Activated CD8-positive, alpha-beta memory T cell treated with anti-CD3 and anti-CD28 coated beads for 4 hours (primary cell): ENCODE data around the gene ANKRD33.

ENCODE experiments used
- DNase-seq, 2 donors: peaks; one replicate each; pipeline ENCODE4 v3.0.0-alpha.2; 2020; ENCODE audit warnings: low read depth in 2 of 2

ANKRD33 gene

DNA sequence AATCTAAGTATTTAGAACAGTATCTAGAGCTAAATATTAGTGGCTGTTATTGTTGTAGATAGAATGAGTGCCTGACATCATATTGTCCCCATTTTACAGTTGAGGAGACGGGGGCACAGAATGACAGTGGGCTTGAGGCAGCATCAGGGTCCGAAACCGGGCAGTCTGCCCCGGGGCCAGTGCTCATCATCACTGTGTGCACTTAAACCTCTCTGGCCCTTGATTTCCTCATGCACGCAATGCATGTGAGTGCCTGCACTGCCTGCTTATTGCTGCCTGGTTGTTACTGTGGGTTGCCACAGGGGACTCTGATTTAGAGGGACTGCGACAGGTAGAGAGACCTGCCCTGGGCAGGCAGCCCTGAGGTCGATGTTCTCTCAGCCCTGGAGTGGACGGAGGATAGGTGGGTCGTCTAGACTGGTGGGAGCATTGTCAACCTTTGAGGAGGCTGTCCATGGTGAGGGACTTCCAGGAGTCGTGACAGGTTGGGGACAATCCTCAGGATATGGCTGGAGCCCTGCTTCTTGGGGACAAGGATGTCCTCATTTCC lies 29.2 kb downstream of the ANKRD33 start:
- DNase-seq = no peak

DNA sequence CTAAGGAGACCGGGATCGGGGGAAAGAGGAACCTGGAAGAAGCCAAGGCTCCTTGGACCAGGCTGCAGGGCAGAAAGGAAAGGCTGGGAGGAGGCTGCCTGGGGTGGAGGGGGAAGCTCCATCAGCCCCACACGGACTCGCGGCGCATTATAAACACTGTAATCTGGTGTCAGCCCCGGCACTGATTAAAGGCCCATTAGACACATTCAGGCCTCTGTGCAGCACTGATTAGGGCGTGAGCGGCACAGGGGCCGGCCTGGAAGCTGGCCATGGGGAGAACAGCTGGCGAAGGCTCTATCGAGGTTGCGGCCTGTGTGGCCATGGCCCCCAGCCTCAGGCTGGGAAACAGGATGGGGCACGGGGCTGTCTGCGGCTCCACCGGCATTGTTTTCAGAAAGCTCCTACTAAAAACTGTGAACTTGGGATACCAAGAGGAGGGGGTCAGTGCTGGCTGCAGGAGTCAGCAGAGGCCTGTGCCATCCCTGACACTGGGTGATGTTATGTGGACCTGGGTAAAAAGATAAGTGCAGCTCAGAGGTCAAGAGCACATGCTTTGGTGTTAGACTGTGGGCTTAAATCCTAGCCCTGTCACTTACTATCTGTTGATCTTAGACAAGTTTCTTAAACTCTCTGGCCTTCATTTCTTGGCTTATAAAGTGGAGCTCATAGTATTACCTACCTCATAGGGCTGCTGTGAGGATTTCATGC lies 30.0 kb downstream of the ANKRD33 start:
- no peak for DNase-seq

DNA sequence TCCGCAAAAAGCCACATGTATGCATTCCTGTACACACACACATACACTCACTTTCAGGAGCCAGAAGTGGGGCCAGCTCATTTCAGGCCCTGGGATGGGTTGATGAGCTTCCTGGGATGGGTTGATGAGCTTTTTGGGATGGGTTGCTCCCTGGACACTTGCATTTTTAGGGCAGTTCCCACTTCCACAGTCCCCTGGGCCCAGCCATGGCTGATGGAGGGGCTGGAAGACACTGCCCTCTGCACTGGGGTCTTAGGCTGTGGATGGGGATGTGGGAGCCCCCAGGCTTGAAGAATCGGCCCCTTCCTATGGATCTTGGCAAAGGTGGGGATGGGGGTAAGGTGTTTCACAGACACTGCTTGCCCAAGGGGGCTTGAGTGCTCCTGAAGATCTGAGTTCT lies 32.1 kb downstream of the ANKRD33 start:
- DNase-seq = no peak

DNA sequence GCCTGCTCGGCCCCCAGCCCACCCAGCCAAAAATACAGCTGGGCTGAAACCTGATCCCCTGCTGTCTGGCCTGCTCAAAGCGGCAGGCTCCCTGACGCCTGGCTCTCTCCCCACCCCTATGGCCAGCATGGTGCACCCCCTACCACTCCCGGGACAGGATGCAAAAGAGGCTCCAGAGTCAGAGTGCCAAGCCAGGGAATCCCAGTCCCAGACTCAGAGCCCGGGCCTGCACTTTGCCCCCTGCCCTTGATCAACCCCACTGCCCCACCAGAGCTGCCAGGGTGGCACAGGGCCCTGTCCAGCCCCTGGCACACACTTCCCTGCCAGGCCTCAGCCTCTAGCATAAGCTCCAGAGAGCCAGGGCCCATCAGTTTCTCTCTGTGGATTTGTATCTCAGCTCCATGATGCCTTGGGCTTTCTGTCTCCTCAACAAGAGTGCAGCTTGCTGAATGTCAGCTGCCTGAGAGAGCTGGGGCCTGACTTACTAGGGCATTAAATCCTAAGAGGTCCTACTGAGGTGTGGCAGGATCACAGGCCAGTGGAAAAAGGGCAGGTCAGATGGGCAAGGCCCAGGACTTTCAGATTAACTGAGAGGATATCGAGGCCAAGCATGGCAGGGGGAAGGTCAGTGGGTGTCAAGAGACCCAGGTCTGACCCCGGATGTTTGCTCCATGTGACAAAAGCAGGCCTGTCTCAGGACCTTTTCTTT lies 33.3 kb downstream of the ANKRD33 start:
- no peak for DNase-seq

DNA sequence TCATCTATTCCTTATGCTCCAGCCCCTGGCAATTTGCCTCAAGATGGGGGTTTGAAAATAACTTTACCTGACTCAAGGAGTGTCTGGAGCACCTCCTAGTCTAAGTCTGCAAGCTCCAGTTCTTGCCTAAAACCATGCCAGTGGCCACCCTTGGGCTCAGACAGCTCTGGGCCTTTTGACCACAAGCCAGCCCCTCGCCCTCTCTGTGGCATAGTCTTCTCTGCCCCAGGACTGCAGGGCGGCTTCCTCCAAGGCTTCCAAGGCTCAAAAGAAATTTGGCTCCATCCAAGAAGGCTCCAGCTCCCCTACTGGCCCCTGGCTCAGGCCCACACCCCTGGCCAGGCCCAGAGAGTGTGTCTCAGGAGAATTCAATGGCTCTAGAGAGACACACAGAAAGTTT lies 34.2 kb downstream of the ANKRD33 start:
- DNase-seq = no peak

DNA sequence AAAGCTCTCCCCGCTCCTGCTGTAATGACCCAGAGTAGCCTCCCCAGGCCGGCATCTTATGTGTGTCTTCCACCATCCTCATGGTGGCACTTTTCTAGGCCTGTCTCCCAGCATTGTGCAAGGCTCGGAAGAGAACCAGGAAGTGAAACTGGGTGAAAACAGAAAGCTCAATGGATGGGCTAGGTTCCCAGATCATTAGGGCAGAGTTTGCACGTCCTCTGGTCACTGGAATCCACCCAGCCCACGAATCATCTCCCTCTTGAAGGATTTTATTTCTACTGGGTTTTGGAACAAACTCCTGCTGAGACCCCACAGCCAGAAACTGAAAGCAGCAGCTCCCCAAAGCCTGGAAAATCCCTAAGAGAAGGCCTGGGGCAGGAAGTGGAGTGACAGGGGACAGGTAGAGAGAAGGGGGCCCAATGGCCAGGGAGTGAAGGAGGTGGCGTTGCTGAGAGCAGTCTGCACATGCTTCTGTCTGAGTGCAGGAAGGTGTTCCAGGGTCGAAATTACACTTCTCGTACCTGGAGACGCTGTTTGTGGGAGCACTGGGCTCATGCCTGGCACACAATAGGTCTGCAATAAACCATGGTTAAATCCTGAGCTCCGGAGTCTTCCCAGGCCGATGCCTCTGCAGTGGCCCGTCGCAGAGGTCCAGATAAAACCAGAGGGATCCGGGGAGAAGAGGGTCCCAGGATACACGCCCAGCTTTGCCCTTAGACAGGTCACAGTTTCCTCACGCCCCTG lies 35.0 kb downstream of the ANKRD33 start:
- DNase-seq = no peak

DNA sequence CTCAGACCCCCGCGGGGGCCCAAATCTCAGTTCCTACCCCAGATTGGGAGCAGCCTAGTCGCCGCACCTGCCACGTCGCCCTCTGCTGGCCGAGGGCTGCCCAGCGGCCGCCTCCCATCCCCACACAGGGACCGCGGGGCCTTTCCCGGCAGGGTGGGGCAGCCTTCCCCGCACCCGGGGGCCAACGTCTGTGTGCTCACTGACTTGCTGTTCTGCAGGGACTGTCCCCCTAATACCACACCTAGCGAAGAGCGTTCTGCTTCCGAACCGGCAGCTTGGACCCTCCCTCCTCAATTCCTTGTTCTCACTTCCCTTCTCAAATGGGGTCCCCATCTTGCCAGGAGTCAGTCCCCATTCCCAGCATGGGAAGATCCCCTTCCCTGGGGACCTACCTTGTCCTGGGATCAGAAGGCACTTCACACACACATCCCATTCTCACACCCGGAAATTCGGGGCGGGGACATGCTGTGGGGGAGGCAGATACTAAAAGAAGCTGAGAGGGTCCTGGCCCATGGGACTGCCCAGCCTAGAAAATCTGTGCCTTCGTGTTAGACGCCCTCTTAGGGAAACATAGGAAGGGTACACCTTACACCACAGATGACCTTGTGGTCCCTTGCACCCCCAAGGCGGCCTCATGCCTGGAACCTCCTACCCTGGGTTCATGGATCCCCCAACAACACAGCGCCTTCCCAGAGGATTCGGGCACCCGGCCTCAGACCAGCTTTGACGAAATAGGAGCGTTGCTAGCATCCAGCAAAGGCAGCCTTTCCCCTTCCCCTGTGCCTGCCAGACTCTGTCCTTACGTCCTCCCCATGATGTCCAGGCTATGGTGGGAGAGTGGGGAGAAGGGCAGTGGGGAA lies 35.8 kb downstream of the ANKRD33 start:
- peak; percentile 11 to 18 for DNase-seq

DNA sequence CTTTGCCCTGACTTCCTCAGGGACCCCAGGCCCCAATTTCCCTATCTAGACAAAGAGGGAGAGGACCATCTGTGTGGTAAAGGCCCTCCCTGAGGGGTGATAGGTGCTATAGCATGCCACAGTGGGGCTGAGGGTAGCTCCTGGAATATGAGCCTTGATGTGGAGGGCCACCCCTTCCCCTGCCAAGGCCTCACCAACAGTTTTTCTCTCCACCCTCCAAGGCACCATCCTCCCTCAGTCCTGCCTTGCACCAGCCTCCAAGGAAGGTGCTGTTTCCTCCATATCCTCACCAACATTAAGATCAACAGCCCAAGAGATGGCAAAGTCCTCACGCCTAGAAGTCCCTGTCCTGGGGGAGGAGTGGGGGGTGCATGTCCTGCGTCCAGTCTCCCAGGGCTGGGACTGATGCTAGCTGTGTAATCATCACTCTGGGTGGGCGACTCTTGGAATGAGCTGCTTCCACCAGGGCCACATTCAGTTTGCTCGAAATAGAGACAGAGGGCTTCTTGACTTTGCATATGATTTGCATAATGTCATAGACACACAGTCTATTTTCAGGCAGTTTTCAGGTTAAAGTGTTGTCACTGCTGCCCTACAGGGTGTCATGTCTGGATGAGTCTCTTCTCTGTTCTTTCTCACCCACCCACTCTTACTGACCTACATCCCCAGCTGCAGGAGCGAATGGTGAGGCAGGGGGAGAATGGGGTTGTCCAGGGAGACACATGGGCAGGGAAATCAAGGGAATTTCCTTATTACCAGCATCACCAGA lies 36.8 kb downstream of the ANKRD33 start:
- no peak for DNase-seq

DNA sequence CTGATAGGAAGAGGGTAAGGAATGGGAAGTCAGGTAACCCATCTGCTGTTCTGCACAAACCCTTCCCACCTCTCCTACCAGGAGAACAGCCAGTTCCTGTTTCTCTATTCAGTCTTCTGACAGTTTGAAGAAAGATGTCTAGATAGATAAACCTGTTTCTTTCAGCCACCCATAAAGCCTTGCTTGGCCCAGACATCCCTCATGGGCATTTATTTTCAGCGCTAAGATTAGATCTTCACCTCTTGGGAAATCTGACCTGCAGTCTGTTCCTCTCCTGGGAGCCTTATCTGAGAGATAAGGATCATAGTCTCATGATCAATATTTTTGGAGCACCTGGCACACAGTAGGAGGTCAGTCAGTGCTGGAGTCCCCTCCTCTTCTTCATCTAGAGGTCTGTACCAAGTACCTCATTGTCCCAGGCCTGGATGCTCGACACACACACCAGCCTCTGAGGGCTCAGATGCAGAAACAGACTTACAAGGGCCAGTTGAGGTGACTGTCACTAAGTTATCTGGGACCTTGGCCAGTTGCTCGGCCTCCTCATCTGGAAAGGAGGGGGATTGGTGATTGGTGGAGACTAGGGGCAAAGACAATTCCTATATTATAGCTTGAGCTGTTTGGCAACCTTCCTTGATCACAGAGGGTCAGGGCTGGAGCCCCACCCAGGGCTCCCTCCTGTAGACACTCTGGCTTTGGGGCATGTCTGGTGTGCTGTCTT lies 37.6 kb downstream of the ANKRD33 start:
- no peak for DNase-seq

DNA sequence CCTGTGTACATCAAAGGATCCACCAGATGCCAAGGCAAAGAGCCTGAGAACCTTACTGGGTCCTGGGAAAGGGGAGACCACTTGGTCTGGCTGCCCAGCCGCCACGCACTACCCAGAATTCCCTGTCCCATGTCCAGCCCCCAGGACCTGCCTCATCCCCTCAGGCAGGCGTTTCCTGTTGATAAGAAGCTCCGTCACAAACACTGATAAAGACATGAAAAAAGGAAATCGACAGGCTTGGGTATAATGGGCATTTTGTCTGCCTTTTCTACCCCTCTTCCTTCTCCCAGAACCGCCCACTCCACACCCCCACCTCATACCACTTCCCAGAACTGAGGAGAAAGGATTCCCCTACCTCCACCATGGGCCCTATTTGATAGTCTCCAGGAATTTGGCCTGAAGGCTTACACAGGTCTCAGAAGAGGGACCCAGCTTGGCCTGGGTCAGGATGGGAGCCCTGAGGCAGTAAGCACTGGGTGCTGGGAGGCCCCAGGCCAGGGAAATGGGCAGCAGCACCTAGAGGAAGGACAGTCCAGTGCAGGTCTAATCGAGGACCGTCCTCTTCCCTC lies 38.2 kb downstream of the ANKRD33 start:
- no peak for DNase-seq

DNA sequence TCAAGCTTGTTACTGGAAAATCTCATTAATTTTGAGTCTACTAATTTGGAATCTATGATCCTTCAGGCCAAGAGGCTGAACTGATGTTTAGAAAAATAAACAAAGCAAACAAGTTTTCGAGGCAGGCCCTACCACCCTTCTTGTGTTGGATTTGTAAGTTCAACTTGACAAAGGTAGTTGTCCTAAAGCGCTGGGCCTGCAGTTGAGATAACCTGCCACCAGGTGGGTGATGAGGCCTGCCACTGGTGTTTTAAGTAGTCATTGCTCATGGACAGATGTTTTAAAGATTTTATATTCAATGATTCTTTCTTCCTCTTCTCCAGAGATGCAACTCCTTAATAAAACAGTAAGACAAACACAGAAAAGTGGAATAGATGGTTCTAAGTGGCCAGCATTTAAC lies 38.8 kb downstream of the ANKRD33 start:
- DNase-seq = no peak

DNA sequence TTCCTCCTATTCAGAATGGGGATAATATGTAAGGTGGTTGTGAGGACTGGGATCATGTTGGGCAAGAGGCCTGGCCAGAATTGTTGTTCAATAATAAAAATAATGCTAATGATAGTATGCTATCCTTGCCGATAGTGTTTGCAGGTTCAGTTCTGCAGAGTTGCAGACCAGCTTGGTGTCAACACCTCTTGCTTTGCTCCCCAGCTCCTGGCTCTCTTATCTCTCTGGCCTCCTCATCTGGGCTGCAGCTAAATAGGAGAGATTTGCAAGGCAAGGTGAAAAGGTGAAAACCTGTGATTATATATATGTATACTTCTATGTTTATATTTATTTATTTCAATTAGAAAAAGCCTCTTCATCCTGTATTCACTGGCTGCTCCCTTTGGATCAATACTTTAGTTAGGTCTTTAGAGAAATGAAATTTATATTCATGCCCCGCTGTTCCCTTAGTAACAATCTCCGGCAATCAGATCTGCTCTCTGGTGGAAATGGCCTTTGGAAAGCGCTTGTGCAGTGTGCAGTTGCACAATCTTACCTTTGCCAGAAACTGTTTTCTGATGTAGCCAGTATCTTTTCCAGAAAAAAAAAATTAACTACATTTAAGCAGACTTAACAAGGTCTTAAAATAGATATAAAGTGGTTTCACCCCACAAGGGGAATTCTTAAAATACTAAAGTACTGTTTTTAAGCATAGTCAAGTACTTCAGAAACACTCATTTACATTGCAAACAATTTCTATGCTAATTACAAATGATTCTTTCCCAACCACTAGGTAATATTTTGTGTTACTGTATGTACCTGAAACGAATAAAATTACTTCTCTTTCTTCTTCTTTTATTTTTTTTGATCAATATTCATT lies 44.5 kb downstream of the ANKRD33 start:
- DNase-seq = no peak

DNA sequence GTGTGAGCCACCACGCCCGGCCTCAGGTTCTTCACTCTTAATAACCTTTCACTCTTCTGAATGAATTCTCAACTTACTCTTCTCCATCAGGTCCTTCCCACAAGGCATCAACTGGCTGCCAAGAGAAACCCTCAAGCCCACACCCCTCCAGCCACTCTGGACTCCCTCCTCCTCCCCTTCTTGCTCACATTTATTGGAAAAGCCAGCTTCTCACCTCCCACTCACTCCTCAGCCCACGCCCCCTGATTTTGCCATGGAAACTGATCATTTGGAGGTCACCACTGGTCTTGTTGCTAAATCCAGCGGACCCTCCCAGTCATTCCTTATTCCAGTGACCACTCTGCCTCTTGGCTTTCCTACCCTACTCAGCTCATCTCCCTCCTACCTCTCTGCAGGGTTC lies 46.2 kb downstream of the ANKRD33 start:
- no peak for DNase-seq

DNA sequence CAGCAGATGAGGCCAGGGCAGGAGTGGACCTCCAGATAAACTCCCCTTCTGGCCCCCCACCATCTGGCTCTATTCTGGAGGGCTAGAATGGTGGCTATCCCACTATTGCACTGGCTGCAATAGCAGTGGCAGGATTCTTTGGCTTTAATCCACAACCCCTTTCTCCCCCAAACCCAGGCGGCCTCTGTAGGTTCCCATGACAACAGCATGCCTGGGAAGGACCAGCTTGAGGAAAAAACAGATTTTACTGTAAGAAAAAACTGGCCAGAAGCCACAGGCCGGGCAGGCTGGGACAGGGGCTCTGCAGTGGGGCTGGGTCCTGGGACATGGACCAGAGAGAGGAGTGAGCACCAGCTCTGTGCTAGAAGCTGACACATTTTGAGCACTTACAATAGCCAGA lies 50.0 kb downstream of the ANKRD33 start:
- DNase-seq = no peak

DNA sequence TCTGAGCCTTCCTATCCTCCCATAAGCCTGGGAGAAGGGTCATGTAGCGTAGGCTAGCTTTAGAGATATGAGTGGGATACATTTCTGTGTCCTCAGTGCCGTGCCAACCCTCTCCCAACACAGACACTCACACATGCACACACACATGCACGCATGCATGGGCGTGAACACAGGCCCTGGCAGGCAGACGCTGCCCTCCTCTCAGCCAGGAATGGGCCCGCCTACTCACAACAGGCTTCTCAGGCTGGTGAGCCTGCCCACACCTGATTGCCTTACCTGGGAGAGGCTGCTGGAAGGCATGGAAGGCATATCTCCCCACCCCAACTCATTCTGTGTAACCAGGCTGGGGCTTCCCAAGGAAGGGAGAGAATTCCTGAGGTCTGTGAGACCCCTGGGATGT lies 50.8 kb downstream of the ANKRD33 start:
- no peak for DNase-seq

DNA sequence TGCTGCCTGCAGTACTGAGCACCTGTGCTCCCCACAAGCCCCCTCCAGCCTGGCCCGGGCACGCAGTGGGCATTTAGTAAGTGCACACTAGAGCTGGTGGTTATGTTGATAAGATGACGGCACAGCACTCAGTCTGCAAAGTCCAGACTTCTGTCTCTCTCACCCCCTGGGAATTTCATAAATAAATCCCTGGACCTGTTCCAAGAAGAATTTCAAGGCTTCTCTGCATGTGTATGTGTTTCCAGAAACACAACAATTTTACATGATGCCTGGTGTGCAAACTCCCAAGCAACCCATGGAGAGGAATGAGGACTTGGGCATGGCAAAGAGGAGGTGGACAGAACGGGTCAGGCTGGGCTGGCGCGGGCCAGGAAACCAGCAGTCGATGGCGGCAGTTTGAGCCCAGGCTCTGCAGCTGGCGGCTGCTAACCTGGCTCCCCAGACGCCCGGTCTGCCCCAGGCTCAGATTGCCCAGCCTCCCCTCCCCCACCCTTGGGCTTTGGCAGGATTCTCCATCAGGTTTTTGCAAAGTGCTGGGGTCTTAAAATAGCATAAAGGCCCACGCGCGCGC lies 53.2 kb downstream of the ANKRD33 start:
- no peak for DNase-seq
